ENCODE results near the gene EGF. TPM values are rescaled to one million over a fixed set of nuclear protein-coding genes. Genes with fewer than 3 reads are reported as not detected.

EGF gene
- total RNA-seq, 1 experiment from 2014 or later, result 26.7 TPM

DNA sequence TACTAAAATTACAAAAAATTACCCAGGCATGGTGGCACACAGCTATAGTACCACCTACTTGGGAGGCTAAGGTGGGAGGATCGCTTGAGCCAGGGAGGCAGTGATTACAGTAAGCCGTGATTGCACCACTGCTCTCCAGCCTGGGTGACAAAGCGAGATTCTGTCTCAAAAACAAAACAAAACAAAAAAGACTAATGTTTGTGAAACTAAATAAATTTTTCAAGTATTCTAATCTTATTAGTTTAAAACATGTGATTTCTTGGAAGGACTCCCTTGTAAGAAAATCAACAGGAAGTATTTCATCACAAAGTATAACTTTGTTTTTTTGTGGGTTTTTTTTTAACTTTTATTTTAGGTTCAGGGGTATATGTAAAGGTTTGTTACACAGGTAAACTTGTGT lies 89.6 kb downstream of the EGF start:
- DNase-seq (ENCODE audit: low spot score), result no peak
- intact Hi-C loops (cut with micrococcal nuclease; ENCODE audit: unreplicated experiment), result loop anchor here (10.0 kb wide), 1 partner anchor 312 kb away; no protein-coding TSS in a partner anchor
- ChIA-PET POLR2A (ENCODE audit: low non-redundant PET) (no interaction called here), CTCF (no interaction called here)
- H3K27me3 ChIP-seq (replicated peaks; ENCODE audit: insufficient read depth, low read depth, low read length, poor library complexity), result no peaks in the 10 kb centered on the region
- H3K27ac ChIP-seq (ENCODE audit: low read depth, low read length, poor library complexity, severe bottlenecking), result no peak overlapping the region
- no peak for TF ChIP-seq EZH2 (IDR thresholded peaks at IDR 0.05; ENCODE audit: borderline replicate concordance, low read depth, low read length, poor library complexity, severe bottlenecking)
- TF ChIP-seq, protein P1, sequence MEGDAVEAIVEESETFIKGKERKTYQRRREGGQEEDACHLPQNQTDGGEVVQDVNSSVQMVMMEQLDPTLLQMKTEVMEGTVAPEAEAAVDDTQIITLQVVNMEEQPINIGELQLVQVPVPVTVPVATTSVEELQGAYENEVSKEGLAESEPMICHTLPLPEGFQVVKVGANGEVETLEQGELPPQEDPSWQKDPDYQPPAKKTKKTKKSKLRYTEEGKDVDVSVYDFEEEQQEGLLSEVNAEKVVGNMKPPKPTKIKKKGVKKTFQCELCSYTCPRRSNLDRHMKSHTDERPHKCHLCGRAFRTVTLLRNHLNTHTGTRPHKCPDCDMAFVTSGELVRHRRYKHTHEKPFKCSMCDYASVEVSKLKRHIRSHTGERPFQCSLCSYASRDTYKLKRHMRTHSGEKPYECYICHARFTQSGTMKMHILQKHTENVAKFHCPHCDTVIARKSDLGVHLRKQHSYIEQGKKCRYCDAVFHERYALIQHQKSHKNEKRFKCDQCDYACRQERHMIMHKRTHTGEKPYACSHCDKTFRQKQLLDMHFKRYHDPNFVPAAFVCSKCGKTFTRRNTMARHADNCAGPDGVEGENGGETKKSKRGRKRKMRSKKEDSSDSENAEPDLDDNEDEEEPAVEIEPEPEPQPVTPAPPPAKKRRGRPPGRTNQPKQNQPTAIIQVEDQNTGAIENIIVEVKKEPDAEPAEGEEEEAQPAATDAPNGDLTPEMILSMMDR (conservative IDR thresholded peaks at IDR 0.05; ENCODE audit: low read depth, low read length), result no peak
- H3K36me3 ChIP-seq (ENCODE audit: insufficient read depth, low read length, poor library complexity, severe bottlenecking), result no peaks in the 10 kb centered on the region
- no peaks in the 10 kb centered on the region for H3K4me1 ChIP-seq (ENCODE audit: insufficient read depth, low read length, poor library complexity, severe bottlenecking)
- no peak overlapping the region for H3K4me3 ChIP-seq (ENCODE audit: low read depth, low read length, poor library complexity, severe bottlenecking)
- no TSS peak for BruUV-seq (replicated peaks)
- H3K9me3 ChIP-seq (ENCODE audit: low read depth, low read length, poor library complexity, severe bottlenecking), result no peaks in the 10 kb centered on the region

DNA sequence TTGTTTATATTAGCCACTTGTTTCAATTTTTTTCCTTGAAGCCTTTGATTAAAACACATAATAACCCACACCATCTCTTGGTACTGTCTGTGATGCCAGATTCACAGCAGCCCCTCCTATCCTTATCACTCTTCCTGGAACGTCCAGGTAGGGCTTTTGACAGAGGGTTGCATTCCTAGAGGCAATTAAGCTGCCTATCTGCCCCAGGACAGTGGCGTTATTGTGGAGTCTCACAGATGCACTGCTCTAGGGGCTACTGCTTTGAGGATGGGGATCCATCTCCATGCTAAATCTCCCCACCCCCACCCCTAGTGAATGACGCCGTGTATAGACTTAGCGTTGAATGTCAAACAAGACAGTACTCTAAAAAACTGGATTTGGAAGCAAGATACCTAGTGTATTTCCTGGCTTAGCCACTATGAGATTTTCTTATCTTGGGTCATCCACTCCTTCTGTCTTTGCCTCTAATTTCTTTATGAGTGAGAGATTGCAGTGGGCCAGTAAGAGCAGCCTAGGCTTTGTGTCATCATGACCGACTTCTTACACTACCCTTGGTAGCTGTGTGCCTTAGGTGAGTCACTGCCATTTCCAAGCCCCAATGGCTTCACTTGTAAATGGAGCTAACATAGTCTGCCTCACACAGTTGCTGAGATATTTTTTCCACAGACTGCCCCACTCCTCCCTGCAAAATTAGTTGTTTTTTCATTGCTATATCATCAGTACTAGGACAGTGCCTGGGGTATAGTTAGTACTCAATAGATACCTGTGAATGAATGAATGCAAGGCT lies 90.9 kb downstream of the EGF start:
- H3K4me1 ChIP-seq (ENCODE audit: insufficient read depth, low read length, poor library complexity, severe bottlenecking), result no peaks in the 10 kb centered on the region
- no peak overlapping the region for H3K27ac ChIP-seq (ENCODE audit: low read depth, low read length, poor library complexity, severe bottlenecking)
- no peaks in the 10 kb centered on the region for H3K36me3 ChIP-seq (ENCODE audit: insufficient read depth, low read length, poor library complexity, severe bottlenecking)
- ChIA-PET CTCF (interaction anchor here (0.6 kb wide), 1 partner anchor 267 kb away, joined by 9 read pairs; no protein-coding TSS in a partner anchor), POLR2A (ENCODE audit: low non-redundant PET) (no interaction called here)
- no TSS peak for BruUV-seq (replicated peaks)
- DNase-seq (ENCODE audit: low spot score), result no peak
- no peaks in the 10 kb centered on the region for H3K27me3 ChIP-seq (replicated peaks; ENCODE audit: insufficient read depth, low read depth, low read length, poor library complexity)
- H3K4me3 ChIP-seq (ENCODE audit: low read depth, low read length, poor library complexity, severe bottlenecking), result no peak overlapping the region
- intact Hi-C loops (cut with micrococcal nuclease; ENCODE audit: unreplicated experiment), result loop anchor here (2.0 to 10.0 kb wide), 2 partner anchors 311 to 511 kb away; no protein-coding TSS in a partner anchor
- no peaks in the 10 kb centered on the region for H3K9me3 ChIP-seq (ENCODE audit: low read depth, low read length, poor library complexity, severe bottlenecking)
- TF ChIP-seq, protein P1 (conservative IDR thresholded peaks at IDR 0.05; ENCODE audit: low read depth, low read length), result no peak
- TF ChIP-seq EZH2 (IDR thresholded peaks at IDR 0.05; ENCODE audit: borderline replicate concordance, low read depth, low read length, poor library complexity, severe bottlenecking), result no peak

DNA sequence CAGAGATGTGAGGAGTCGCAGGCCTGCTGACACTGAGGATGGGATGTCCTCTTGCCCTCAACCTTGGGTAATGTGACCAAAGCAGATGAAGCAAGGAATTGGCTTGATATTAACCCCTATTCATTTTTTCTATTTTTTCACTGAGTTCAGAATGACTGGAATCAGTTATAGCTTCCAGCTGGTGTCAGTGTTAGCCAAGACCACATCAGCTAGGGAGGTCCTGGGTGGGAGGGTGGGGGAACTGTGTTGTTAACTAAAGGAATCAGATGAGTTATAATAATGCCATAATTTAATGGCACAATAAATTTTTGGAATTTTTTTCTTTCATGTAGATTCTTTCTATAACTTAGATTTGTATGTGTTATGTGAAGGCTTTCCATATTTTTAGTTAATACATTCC lies 91.9 kb downstream of the EGF start:
- no peaks in the 10 kb centered on the region for H3K27me3 ChIP-seq (replicated peaks; ENCODE audit: insufficient read depth, low read depth, low read length, poor library complexity)
- intact Hi-C loops (cut with micrococcal nuclease; ENCODE audit: unreplicated experiment), result loop anchor here (2.0 to 10.0 kb wide), 2 partner anchors 310 to 510 kb away; no protein-coding TSS in a partner anchor
- ChIA-PET CTCF (interaction anchor here (0.6 kb wide), 1 partner anchor 133 kb away, joined by 3 read pairs; no protein-coding TSS in a partner anchor), POLR2A (ENCODE audit: low non-redundant PET) (no interaction called here)
- peaks cover 2% of the 10 kb centered on the region for H3K4me1 ChIP-seq (ENCODE audit: insufficient read depth, low read length, poor library complexity, severe bottlenecking)
- no peaks in the 10 kb centered on the region for H3K36me3 ChIP-seq (ENCODE audit: insufficient read depth, low read length, poor library complexity, severe bottlenecking)
- no TSS peak for BruUV-seq (replicated peaks)
- H3K9me3 ChIP-seq (ENCODE audit: low read depth, low read length, poor library complexity, severe bottlenecking), result no peaks in the 10 kb centered on the region
- TF ChIP-seq, protein P1 (conservative IDR thresholded peaks at IDR 0.05; ENCODE audit: low read depth, low read length), result no peak
- TF ChIP-seq EZH2 (IDR thresholded peaks at IDR 0.05; ENCODE audit: borderline replicate concordance, low read depth, low read length, poor library complexity, severe bottlenecking), result no peak
- peak overlapping the region; percentile 39 for H3K27ac ChIP-seq (ENCODE audit: low read depth, low read length, poor library complexity, severe bottlenecking)
- DNase-seq (ENCODE audit: low spot score), result no peak
- no peak overlapping the region for H3K4me3 ChIP-seq (ENCODE audit: low read depth, low read length, poor library complexity, severe bottlenecking)

Data from A673 (cell line).